GM23338 (cell line): ENCODE measurements around the gene FXYD6.

ENCODE experiments used
- CREB1 ChIP-seq: fragments of 250-450 bp; sonication (Bioruptor Pico); IDR thresholded peaks from 2 replicates; pipeline ENCODE4 v1.5.0; 2020; ENCODE audit warnings: low read depth, mild to moderate bottlenecking, moderate library complexity
- EZH2 ChIP-seq: fragments of 200-600 bp; sonication (generic); IDR thresholded peaks from one replicate; pipeline ENCODE4 v1.8.0; 2017; ENCODE audit warnings: antibody characterized with exemption, mild to moderate bottlenecking, low read depth; ENCODE audit not compliant: unreplicated experiment
- EZH2phosphoT487 ChIP-seq: fragments of 200-600 bp; sonication (generic); IDR thresholded peaks from one replicate; pipeline ENCODE4 v1.8.1; 2018; ENCODE audit warnings: antibody characterized with exemption; ENCODE audit not compliant: unreplicated experiment
- JUNB ChIP-seq: IDR thresholded peaks from one replicate; pipeline ENCODE4 v1.6.1; 2016; ENCODE audit warnings: antibody characterized with exemption; ENCODE audit not compliant: unreplicated experiment
- NANOG ChIP-seq: IDR thresholded peaks from 2 replicates; pipeline ENCODE4 v1.6.1; 2016; ENCODE audit warnings: antibody characterized with exemption, borderline replicate concordance
- POLR2AphosphoS5 ChIP-seq: IDR thresholded peaks from 2 replicates; pipeline ENCODE4 v1.6.1; 2016; ENCODE audit warnings: antibody characterized with exemption, low read depth
- STAT1 ChIP-seq: IDR thresholded peaks from one replicate; pipeline ENCODE4 v1.6.1; 2016; ENCODE audit warnings: antibody characterized with exemption; ENCODE audit not compliant: unreplicated experiment
- ZNF114 ChIP-seq: fragments of 250-450 bp; sonication (Bioruptor Pico); IDR thresholded peaks from 2 replicates; pipeline ENCODE4 v1.5.0; 2020; ENCODE audit warnings: mild to moderate bottlenecking, moderate library complexity
- ZNF331 ChIP-seq: fragments of 250-450 bp; sonication (Bioruptor Pico); IDR thresholded peaks from 2 replicates; pipeline ENCODE4 v1.5.0; 2020; ENCODE audit warnings: low read depth, mild to moderate bottlenecking, moderate library complexity
- TF ChIP-seq, protein P1 (sequence below), 2 experiments: fragments of 200-600 bp in 1 of 2; sonication (generic) in 1 of 2; conservative IDR thresholded peaks; 2 replicates each; pipeline versions ENCODE4 v1.5.1 to v1.6.1; 2016 to 2017; ENCODE audit warnings: antibody characterized with exemption in 2 of 2, low read depth in 2 of 2, mild to moderate bottlenecking in 2 of 2, moderate library complexity in 1 of 2
- TF ChIP-seq, protein P2 (sequence below): IDR thresholded peaks from one replicate; pipeline ENCODE4 v1.6.1; 2018; ENCODE audit warnings: antibody characterized with exemption; ENCODE audit not compliant: unreplicated experiment
- TF ChIP-seq, protein P3 (sequence below): IDR thresholded peaks from 2 replicates; pipeline ENCODE4 v1.6.1; 2016; ENCODE audit warnings: antibody characterized with exemption
- TF ChIP-seq, protein P4 (sequence below): fragments of 250-450 bp; sonication (Bioruptor Pico); IDR thresholded peaks from 2 replicates; pipeline ENCODE4 v1.5.0; 2020; ENCODE audit warnings: mild to moderate bottlenecking, moderate library complexity

DNA sequence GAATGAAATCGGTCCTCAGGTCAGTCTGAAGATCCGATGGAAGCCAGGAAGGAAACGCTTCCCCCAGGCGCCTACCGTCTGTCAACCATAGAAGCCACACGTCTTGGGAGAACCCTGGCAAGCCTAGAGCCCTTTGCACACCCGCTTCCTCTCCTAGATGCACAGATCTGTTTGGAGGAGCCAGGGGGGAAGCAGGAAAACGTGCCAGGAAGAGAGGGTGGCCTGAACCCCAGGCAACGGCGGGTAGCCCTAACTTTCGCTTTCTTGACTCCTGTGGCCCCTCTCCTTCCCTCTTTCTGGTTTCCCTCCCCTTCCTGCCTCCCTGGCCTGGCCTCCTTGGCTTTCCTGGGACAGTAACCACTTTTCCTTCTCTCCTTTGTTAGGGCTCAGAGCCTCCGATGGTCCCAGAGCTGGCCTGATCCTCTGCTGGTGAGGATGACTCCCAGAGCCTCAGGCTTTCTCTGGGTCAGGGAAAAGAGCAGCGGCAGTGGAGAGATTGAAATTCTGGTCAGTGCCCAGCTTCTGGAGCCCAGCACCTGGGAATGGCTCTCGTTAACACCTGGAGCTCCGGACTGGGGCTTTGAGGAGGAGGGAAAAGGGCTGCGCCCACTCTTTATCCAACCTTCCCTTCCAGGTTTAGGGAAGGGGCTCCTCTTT is 2.1 kb downstream of the FXYD6 start:
- TF ChIP-seq POLR2AphosphoS5 (no peak), EZH2 (no peak), JUNB (no peak), EZH2phosphoT487 (no peak), NANOG (no peak), STAT1 (no peak), CREB1 (CRISPR knock-in tag) (no peak), ZNF114 (no peak), ZNF331 (CRISPR knock-in tag) (no peak)
- TF ChIP-seq, protein P1, sequence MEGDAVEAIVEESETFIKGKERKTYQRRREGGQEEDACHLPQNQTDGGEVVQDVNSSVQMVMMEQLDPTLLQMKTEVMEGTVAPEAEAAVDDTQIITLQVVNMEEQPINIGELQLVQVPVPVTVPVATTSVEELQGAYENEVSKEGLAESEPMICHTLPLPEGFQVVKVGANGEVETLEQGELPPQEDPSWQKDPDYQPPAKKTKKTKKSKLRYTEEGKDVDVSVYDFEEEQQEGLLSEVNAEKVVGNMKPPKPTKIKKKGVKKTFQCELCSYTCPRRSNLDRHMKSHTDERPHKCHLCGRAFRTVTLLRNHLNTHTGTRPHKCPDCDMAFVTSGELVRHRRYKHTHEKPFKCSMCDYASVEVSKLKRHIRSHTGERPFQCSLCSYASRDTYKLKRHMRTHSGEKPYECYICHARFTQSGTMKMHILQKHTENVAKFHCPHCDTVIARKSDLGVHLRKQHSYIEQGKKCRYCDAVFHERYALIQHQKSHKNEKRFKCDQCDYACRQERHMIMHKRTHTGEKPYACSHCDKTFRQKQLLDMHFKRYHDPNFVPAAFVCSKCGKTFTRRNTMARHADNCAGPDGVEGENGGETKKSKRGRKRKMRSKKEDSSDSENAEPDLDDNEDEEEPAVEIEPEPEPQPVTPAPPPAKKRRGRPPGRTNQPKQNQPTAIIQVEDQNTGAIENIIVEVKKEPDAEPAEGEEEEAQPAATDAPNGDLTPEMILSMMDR (conservative IDR thresholded peaks at IDR 0.05; ENCODE audit: low read depth in 2 of 2), result no peak
- TF ChIP-seq, protein P2, sequence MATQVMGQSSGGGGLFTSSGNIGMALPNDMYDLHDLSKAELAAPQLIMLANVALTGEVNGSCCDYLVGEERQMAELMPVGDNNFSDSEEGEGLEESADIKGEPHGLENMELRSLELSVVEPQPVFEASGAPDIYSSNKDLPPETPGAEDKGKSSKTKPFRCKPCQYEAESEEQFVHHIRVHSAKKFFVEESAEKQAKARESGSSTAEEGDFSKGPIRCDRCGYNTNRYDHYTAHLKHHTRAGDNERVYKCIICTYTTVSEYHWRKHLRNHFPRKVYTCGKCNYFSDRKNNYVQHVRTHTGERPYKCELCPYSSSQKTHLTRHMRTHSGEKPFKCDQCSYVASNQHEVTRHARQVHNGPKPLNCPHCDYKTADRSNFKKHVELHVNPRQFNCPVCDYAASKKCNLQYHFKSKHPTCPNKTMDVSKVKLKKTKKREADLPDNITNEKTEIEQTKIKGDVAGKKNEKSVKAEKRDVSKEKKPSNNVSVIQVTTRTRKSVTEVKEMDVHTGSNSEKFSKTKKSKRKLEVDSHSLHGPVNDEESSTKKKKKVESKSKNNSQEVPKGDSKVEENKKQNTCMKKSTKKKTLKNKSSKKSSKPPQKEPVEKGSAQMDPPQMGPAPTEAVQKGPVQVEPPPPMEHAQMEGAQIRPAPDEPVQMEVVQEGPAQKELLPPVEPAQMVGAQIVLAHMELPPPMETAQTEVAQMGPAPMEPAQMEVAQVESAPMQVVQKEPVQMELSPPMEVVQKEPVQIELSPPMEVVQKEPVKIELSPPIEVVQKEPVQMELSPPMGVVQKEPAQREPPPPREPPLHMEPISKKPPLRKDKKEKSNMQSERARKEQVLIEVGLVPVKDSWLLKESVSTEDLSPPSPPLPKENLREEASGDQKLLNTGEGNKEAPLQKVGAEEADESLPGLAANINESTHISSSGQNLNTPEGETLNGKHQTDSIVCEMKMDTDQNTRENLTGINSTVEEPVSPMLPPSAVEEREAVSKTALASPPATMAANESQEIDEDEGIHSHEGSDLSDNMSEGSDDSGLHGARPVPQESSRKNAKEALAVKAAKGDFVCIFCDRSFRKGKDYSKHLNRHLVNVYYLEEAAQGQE, result no peak
- TF ChIP-seq, protein P3, sequence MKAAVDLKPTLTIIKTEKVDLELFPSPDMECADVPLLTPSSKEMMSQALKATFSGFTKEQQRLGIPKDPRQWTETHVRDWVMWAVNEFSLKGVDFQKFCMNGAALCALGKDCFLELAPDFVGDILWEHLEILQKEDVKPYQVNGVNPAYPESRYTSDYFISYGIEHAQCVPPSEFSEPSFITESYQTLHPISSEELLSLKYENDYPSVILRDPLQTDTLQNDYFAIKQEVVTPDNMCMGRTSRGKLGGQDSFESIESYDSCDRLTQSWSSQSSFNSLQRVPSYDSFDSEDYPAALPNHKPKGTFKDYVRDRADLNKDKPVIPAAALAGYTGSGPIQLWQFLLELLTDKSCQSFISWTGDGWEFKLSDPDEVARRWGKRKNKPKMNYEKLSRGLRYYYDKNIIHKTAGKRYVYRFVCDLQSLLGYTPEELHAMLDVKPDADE, result no peak
- TF ChIP-seq, protein P4, sequence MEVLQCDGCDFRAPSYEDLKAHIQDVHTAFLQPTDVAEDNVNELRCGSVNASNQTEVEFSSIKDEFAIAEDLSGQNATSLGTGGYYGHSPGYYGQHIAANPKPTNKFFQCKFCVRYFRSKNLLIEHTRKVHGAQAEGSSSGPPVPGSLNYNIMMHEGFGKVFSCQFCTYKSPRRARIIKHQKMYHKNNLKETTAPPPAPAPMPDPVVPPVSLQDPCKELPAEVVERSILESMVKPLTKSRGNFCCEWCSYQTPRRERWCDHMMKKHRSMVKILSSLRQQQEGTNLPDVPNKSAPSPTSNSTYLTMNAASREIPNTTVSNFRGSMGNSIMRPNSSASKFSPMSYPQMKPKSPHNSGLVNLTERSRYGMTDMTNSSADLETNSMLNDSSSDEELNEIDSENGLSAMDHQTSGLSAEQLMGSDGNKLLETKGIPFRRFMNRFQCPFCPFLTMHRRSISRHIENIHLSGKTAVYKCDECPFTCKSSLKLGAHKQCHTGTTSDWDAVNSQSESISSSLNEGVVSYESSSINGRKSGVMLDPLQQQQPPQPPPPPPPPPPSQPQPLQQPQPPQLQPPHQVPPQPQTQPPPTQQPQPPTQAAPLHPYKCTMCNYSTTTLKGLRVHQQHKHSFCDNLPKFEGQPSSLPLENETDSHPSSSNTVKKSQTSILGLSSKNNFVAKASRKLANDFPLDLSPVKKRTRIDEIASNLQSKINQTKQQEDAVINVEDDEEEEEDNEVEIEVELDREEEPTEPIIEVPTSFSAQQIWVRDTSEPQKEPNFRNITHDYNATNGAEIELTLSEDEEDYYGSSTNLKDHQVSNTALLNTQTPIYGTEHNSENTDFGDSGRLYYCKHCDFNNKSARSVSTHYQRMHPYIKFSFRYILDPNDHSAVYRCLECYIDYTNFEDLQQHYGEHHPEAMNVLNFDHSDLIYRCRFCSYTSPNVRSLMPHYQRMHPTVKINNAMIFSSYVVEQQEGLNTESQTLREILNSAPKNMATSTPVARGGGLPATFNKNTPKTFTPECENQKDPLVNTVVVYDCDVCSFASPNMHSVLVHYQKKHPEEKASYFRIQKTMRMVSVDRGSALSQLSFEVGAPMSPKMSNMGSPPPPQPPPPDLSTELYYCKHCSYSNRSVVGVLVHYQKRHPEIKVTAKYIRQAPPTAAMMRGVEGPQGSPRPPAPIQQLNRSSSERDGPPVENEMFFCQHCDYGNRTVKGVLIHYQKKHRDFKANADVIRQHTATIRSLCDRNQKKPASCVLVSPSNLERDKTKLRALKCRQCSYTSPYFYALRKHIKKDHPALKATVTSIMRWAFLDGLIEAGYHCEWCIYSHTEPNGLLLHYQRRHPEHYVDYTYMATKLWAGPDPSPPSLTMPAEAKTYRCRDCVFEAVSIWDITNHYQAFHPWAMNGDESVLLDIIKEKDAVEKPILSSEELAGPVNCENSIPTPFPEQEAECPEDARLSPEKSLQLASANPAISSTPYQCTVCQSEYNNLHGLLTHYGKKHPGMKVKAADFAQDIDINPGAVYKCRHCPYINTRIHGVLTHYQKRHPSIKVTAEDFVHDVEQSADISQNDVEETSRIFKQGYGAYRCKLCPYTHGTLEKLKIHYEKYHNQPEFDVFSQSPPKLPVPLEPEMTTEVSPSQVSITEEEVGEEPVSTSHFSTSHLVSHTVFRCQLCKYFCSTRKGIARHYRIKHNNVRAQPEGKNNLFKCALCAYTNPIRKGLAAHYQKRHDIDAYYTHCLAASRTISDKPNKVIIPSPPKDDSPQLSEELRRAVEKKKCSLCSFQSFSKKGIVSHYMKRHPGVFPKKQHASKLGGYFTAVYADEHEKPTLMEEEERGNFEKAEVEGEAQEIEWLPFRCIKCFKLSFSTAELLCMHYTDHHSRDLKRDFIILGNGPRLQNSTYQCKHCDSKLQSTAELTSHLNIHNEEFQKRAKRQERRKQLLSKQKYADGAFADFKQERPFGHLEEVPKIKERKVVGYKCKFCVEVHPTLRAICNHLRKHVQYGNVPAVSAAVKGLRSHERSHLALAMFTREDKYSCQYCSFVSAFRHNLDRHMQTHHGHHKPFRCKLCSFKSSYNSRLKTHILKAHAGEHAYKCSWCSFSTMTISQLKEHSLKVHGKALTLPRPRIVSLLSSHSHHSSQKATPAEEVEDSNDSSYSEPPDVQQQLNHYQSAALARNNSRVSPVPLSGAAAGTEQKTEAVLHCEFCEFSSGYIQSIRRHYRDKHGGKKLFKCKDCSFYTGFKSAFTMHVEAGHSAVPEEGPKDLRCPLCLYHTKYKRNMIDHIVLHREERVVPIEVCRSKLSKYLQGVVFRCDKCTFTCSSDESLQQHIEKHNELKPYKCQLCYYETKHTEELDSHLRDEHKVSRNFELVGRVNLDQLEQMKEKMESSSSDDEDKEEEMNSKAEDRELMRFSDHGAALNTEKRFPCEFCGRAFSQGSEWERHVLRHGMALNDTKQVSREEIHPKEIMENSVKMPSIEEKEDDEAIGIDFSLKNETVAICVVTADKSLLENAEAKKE (CRISPR knock-in tag), result no peak
